HCT116 (cell line): ENCODE data around the gene SIVA1. TPM values are rescaled to one million over a fixed set of nuclear protein-coding genes. Genes with fewer than 3 reads are reported as not detected.

Experiments
- ATAC-seq: fragments of 200-7000 bp; cut with Tn5 transposase; 2 replicates; pipeline ENCODE4 v1.9.1; 2020; ENCODE audit warnings: mild to moderate bottlenecking, moderate library complexity
- BruUV-seq: library from RNA; stranded (reverse); fragments of 400-500 nt; replicated peaks from 2 replicates; lab custom pipeline; 2021; lab: Mats Ljungman, UMichigan
- CTCF ChIA-PET: fragments of 300-600 bp; sonication (Branson Sonifier 250); formaldehyde crosslinking; loops from one replicate; lab custom pipeline; 2021; ENCODE audit warnings: antibody characterized with exemption; lab: Charles Lee
- POLR2A ChIA-PET: fragments of 300-600, 350-600 bp; sonication (Branson Sonifier 250); formaldehyde crosslinking; loops from one replicate; lab custom pipeline; 2021; ENCODE audit warnings: antibody characterized with exemption; lab: Charles Lee
- RAD21 ChIA-PET, 2 experiments: fragments of 300-600 bp; sonication (Branson Sonifier 250); formaldehyde crosslinking; loops; one replicate each; lab custom pipeline; 2023; ENCODE audit warnings: low total read pairs in 2 of 2; ENCODE audit not compliant: uncharacterized antibody in 2 of 2, unreplicated experiment in 2 of 2, low non-redundant PET in 1 of 2; lab: Charles Lee
- DNase-seq: peaks from one replicate; pipeline ENCODE4 v3.0.0-alpha.2; 2010; ENCODE audit warnings: low read depth, low spot score
- H2AFZ ChIP-seq: fragments of 200-600 bp; shearing (Covaris generic), sonication (generic); 2 replicates; pipeline ENCODE4 v1.6.1; 2017; ENCODE audit warnings: low read depth, mixed run types, mixed read lengths, antibody characterized with exemption, low read length; ENCODE audit not compliant: poor library complexity, severe bottlenecking
- H3K27ac ChIP-seq: 2 replicates; pipeline ENCODE4 v1.5.1; 2012; ENCODE audit warnings: low read depth, low read length
- H3K27me3 ChIP-seq: fragments of 200-600 bp; sonication (generic); 2 replicates; pipeline ENCODE4 v1.6.1; 2016; ENCODE audit warnings: mixed run types, low read length, mixed read lengths; ENCODE audit not compliant: insufficient read depth
- H3K36me3 ChIP-seq, 2 experiments: fragments of 200-500 bp in 1 of 2; fragments of 200-600 bp in 1 of 2; sonication (Bioruptor generic) in 1 of 2; sonication (generic) in 1 of 2; 2 replicates each; pipeline versions ENCODE4 v1.5.1 to v1.6.1; 2014 to 2016; ENCODE audit warnings: low read length in 2 of 2, inconsistent platforms in 1 of 2, mixed read lengths in 1 of 2, mixed run types in 1 of 2; ENCODE audit not compliant: insufficient read depth in 2 of 2, control insufficient read depth in 1 of 2
- H3K4me1 ChIP-seq, 2 experiments: fragments of 200-600 bp in 1 of 2; sonication (generic) in 1 of 2; 2 replicates each; pipeline versions ENCODE4 v1.5.1 to v1.6.1; 2012 to 2017; ENCODE audit warnings: low read length in 2 of 2, inconsistent platforms in 1 of 2, mild to moderate bottlenecking in 1 of 2, mixed read lengths in 1 of 2, mixed run types in 1 of 2, moderate library complexity in 1 of 2; ENCODE audit not compliant: insufficient read depth in 2 of 2, control insufficient read depth in 1 of 2
- H3K4me2 ChIP-seq: fragments of 200-600 bp; sonication (generic); 2 replicates; pipeline ENCODE4 v1.6.1; 2017; ENCODE audit warnings: mixed run types, low read length, mixed read lengths
- H3K4me3 ChIP-seq, 2 experiments: fragments of 200-600 bp in 1 of 2; sonication (generic) in 1 of 2; replicated peaks in 1 of 2; 2 replicates each; pipeline ENCODE4 v1.5.1; 2011 to 2016; ENCODE audit warnings: low read length in 2 of 2, control low read depth in 1 of 2, low read depth in 1 of 2, mild to moderate bottlenecking in 1 of 2, mixed read lengths in 1 of 2, mixed run types in 1 of 2
- H3K79me2 ChIP-seq: fragments of 200-600 bp; sonication (generic); 2 replicates; pipeline ENCODE4 v1.6.1; 2017; ENCODE audit warnings: mild to moderate bottlenecking, mixed run types, low read length, moderate library complexity, mixed read lengths; ENCODE audit not compliant: insufficient read depth
- H3K9ac ChIP-seq: fragments of 200-600 bp; sonication (generic); 2 replicates; pipeline ENCODE4 v1.6.1; 2016; ENCODE audit warnings: low read length, mixed read lengths
- H3K9me2 ChIP-seq: fragments of 200-600 bp; sonication (generic), shearing (Covaris generic); 2 replicates; pipeline ENCODE4 v1.6.1; 2017; ENCODE audit warnings: mixed run types, mild to moderate bottlenecking, moderate library complexity; ENCODE audit not compliant: insufficient read depth
- H3K9me3 ChIP-seq, 2 experiments: fragments of 200-500 bp in 1 of 2; fragments of 200-600 bp in 1 of 2; sonication (Bioruptor generic) in 1 of 2; sonication (generic) in 1 of 2; 2 replicates each; pipeline ENCODE4 v1.6.1; 2014 to 2017; ENCODE audit warnings: low read length in 2 of 2, mixed read lengths in 2 of 2, inconsistent platforms in 1 of 2, low read depth in 1 of 2, mild to moderate bottlenecking in 1 of 2, mixed run types in 1 of 2, moderate library complexity in 1 of 2; ENCODE audit not compliant: control insufficient read depth in 1 of 2, insufficient read depth in 1 of 2
- H4K20me1 ChIP-seq: fragments of 200-600 bp; sonication (generic), shearing (Covaris generic); 2 replicates; pipeline ENCODE4 v1.6.1; 2017; ENCODE audit warnings: mixed run types, mild to moderate bottlenecking, moderate library complexity; ENCODE audit not compliant: insufficient read depth
- CBX3 ChIP-seq: IDR thresholded peaks from 2 replicates; pipeline ENCODE4 v1.6.1; 2012; ENCODE audit warnings: low read depth
- CEBPB ChIP-seq: IDR thresholded peaks from 2 replicates; pipeline ENCODE4 v1.6.1; 2012; ENCODE audit warnings: low read depth
- CTCF ChIP-seq, 3 experiments: fragments of 200-600 bp in 1 of 3; sonication (generic) in 1 of 3; IDR thresholded peaks in 2 of 3; conservative IDR thresholded peaks in 1 of 3; 2 replicates each; pipeline ENCODE4 v1.5.1; 2012 to 2017; ENCODE audit warnings: low read depth in 2 of 3, low read length in 2 of 3, antibody characterized with exemption in 1 of 3, borderline replicate concordance in 1 of 3, control low read depth in 1 of 3, mild to moderate bottlenecking in 1 of 3, mixed read lengths in 1 of 3, mixed run types in 1 of 3, moderate library complexity in 1 of 3; ENCODE audit not compliant: insufficient read depth in 1 of 3
- EGR1 ChIP-seq: IDR thresholded peaks from 2 replicates; pipeline ENCODE4 v1.6.1; 2012; ENCODE audit warnings: low read depth
- EZH2 ChIP-seq: fragments of 200-600 bp; sonication (generic); IDR thresholded peaks from 2 replicates; pipeline ENCODE4 v1.6.1; 2017; ENCODE audit warnings: antibody characterized with exemption, mixed run types
- FOSL1 ChIP-seq: IDR thresholded peaks from 2 replicates; pipeline ENCODE4 v1.6.1; 2012; ENCODE audit warnings: low read depth
- JUND ChIP-seq: IDR thresholded peaks from 2 replicates; pipeline ENCODE4 v1.6.1; 2012
- POLR2A ChIP-seq: IDR thresholded peaks from 2 replicates; pipeline ENCODE4 v1.7.0; 2011; ENCODE audit warnings: borderline replicate concordance; ENCODE audit not compliant: insufficient read depth, insufficient read length; ENCODE audit errors: extremely low read depth
- POLR2AphosphoS5 ChIP-seq: IDR thresholded peaks from 2 replicates; pipeline ENCODE4 v1.6.1; 2011; ENCODE audit warnings: mild to moderate bottlenecking, low read depth, low read length, moderate library complexity
- RAD21 ChIP-seq: IDR thresholded peaks from 2 replicates; pipeline ENCODE4 v1.6.1; 2012; ENCODE audit warnings: low read depth, mild to moderate bottlenecking
- SIN3A ChIP-seq: IDR thresholded peaks from 2 replicates; pipeline ENCODE4 v1.6.1; 2012; ENCODE audit warnings: low read depth
- SP1 ChIP-seq: IDR thresholded peaks from 2 replicates; pipeline ENCODE4 v1.6.1; 2012; ENCODE audit warnings: low read depth
- SRF ChIP-seq: IDR thresholded peaks from 2 replicates; pipeline ENCODE4 v1.6.1; 2012; ENCODE audit warnings: low read depth
- TCF7L2 ChIP-seq: IDR thresholded peaks from 2 replicates; pipeline ENCODE4 v1.7.0; 2011; ENCODE audit warnings: borderline replicate concordance, inconsistent platforms; ENCODE audit not compliant: insufficient read depth, insufficient read length; ENCODE audit errors: extremely low read depth
- ZFX ChIP-seq: fragments of 450-650 bp; IDR thresholded peaks from 2 replicates; pipeline ENCODE4 v1.6.1; 2017
- intact Hi-C: fragments of 100-400 bp; cut with micrococcal nuclease; formaldehyde crosslinking; loops from 2 replicates; pipeline ENCODE4 v1.10.0; 2022
- total RNA-seq: library from RNA; stranded (reverse); gene quantifications from one replicate; pipeline ENCODE4 v1.2.1, GENCODE V29; 2021; ENCODE audit not compliant: unreplicated experiment
- TF ChIP-seq, protein P1 (sequence below): IDR thresholded peaks from 2 replicates; pipeline ENCODE4 v1.6.1; 2012; ENCODE audit warnings: low read depth
- TF ChIP-seq, protein P2 (sequence below): IDR thresholded peaks from 2 replicates; pipeline ENCODE4 v1.6.1; 2012
- TF ChIP-seq, protein P3 (sequence below): IDR thresholded peaks from 2 replicates; pipeline ENCODE4 v1.6.1; 2012

Gene SIVA1
- total RNA-seq, 1 experiment from 2014 or later = 141 TPM

- H3K27me3 ChIP-seq = no peaks in the 10 kb centered on the region
- H3K4me3 ChIP-seq = no peak overlapping the region
- no peaks in the 10 kb centered on the region for H3K9me3 ChIP-seq
- no peak overlapping the region for H2AFZ ChIP-seq
- ChIA-PET CTCF (no interaction called here), POLR2A (no interaction called here), RAD21 (no interaction called here)
- peaks cover 8 to 12% of the 10 kb centered on the region in 2 experiments for H3K36me3 ChIP-seq
- H3K27ac ChIP-seq = no peak overlapping the region; the same call in 1 of the 2 replicates
- no peaks in the 10 kb centered on the region for H3K9me2 ChIP-seq
- intact Hi-C loops = no loop called here
- H3K9ac ChIP-seq = no peak overlapping the region
- peaks cover 4 to 7% of the 10 kb centered on the region in 2 experiments; a peak in 3 of 4 replicates for H3K4me1 ChIP-seq
- peaks cover 70% of the 10 kb centered on the region for H3K79me2 ChIP-seq
- TF ChIP-seq SIN3A (no peak), SRF (no peak), EZH2 (no peak), POLR2A (no peak), FOSL1 (no peak), RAD21 (no peak), JUND (no peak), ZFX (no peak), CTCF (IDR thresholded peaks at IDR 0.05 in 2 of 3, conservative IDR thresholded peaks at IDR 0.05 in 1 of 3; ENCODE audit: borderline replicate concordance in 1 of 3, insufficient read depth in 1 of 3, low read depth in 2 of 3, low read length in 2 of 3) (no peak), CEBPB (no peak), TCF7L2 (no peak), CBX3 (no peak), POLR2AphosphoS5 (no peak), SP1 (no peak), EGR1 (no peak)
- TF ChIP-seq, protein P1, sequence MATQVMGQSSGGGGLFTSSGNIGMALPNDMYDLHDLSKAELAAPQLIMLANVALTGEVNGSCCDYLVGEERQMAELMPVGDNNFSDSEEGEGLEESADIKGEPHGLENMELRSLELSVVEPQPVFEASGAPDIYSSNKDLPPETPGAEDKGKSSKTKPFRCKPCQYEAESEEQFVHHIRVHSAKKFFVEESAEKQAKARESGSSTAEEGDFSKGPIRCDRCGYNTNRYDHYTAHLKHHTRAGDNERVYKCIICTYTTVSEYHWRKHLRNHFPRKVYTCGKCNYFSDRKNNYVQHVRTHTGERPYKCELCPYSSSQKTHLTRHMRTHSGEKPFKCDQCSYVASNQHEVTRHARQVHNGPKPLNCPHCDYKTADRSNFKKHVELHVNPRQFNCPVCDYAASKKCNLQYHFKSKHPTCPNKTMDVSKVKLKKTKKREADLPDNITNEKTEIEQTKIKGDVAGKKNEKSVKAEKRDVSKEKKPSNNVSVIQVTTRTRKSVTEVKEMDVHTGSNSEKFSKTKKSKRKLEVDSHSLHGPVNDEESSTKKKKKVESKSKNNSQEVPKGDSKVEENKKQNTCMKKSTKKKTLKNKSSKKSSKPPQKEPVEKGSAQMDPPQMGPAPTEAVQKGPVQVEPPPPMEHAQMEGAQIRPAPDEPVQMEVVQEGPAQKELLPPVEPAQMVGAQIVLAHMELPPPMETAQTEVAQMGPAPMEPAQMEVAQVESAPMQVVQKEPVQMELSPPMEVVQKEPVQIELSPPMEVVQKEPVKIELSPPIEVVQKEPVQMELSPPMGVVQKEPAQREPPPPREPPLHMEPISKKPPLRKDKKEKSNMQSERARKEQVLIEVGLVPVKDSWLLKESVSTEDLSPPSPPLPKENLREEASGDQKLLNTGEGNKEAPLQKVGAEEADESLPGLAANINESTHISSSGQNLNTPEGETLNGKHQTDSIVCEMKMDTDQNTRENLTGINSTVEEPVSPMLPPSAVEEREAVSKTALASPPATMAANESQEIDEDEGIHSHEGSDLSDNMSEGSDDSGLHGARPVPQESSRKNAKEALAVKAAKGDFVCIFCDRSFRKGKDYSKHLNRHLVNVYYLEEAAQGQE = no peak
- TF ChIP-seq, protein P2, sequence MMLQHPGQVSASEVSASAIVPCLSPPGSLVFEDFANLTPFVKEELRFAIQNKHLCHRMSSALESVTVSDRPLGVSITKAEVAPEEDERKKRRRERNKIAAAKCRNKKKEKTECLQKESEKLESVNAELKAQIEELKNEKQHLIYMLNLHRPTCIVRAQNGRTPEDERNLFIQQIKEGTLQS = no peak
- TF ChIP-seq, protein P3, sequence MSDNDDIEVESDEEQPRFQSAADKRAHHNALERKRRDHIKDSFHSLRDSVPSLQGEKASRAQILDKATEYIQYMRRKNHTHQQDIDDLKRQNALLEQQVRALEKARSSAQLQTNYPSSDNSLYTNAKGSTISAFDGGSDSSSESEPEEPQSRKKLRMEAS = no peak
- no peak for DNase-seq
- H4K20me1 ChIP-seq = no peaks in the 10 kb centered on the region
- no peak overlapping the region for H3K4me2 ChIP-seq
- no TSS peak for BruUV-seq
- ATAC-seq = no peak
Observed at GRCh38 chr14:104788161-104788818, 35.3 kb downstream of the SIVA1 start.
